Measurements from ENCODE around the gene MTA1.

GRCh38 chr14:105379946-105380345, 39.7 kb upstream of the MTA1 start:
- no peak for TF ChIP-seq EP300 (IDR thresholded peaks at IDR 0.05; ENCODE audit: borderline replicate concordance in 1 of 2, low read depth in 1 of 2, low read length in 1 of 2)
- TF ChIP-seq ELF1 (IDR thresholded peaks at IDR 0.05), result no peak
- no peak for TF ChIP-seq CTCF (IDR thresholded peaks at IDR 0.05)
- TF ChIP-seq POLR2AphosphoS5 (IDR thresholded peaks at IDR 0.05; ENCODE audit: low read depth, low read length), result no peak
- TF ChIP-seq TAF1 (IDR thresholded peaks at IDR 0.05; ENCODE audit: borderline replicate concordance, low read depth, low read length), result no peak
- TF ChIP-seq SIN3A (IDR thresholded peaks at IDR 0.05; ENCODE audit: borderline replicate concordance, low read depth, low read length), result no peak
- no peak for TF ChIP-seq FOSL2 (IDR thresholded peaks at IDR 0.05; ENCODE audit: borderline replicate concordance, low read depth)
- no peak for TF ChIP-seq IRF3 (IDR thresholded peaks at IDR 0.05; ENCODE audit: low read depth, low read length)
- no peak for TF ChIP-seq EZH2phosphoT487 (IDR thresholded peaks at IDR 0.05; ENCODE audit: borderline replicate concordance, low read depth)
- no peak for TF ChIP-seq TEAD4 (IDR thresholded peaks at IDR 0.05; ENCODE audit: borderline replicate concordance, insufficient read depth)
- no peak for TF ChIP-seq GATA2 (CRISPR knock-in tag; IDR thresholded peaks at IDR 0.05)
- no peak for TF ChIP-seq FOXJ3 (CRISPR knock-in tag; IDR thresholded peaks at IDR 0.05)
- TF ChIP-seq SMC3 (IDR thresholded peaks at IDR 0.05; ENCODE audit: low read depth, low read length), result no peak
